ENCODE results near the gene TLCD3A.

DNA sequence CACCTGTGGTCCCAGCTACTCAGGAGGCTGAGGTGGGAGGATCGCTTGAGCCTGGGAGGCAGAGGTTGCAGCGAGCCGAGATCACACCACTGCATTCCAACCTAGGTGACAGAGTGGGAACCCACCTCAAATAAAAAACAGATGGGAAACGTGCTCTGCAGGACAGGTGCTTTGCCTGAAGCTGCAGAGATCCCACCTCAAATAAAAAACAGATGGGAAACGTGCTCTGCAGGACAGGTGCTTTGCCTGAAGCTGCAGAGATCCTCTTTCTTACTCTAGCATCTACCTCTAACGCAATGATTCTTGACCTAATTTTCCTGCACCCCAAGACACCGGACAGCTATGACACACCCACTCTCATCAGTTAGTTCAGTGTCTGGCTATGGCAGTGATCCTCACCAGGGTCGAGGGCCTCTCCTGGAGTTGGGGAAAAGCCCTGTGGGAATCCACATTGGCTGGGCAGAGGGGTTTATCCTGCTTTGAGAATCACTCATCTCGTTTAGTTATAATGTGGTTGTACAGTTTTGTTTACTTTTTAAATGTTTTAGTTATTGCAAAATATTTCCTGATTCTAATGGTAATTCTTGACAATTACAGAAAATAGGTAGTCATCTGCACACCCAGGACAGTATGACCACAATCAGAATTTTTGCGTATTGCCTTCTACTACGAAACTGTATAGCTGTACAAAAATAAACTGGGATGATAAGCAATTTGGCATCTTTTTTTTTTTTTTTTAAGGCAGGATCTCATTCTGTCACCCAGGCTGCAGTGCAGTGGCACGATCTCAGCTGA lies 29.1 kb upstream of the TLCD3A start:
- no peak for TF ChIP-seq TARDBP (IDR thresholded peaks at IDR 0.05)
- TF ChIP-seq FOXM1 (IDR thresholded peaks at IDR 0.05; ENCODE audit: borderline replicate concordance) = no peak
- no peak for TF ChIP-seq BHLHE40 (IDR thresholded peaks at IDR 0.05; ENCODE audit: borderline replicate concordance)
- no peak for TF ChIP-seq NFRKB (IDR thresholded peaks at IDR 0.05)
- TF ChIP-seq FOXK2 (IDR thresholded peaks at IDR 0.05) = no peak

All from HEK293T (cell line).